H1 (cell line): ENCODE measurements around the gene FMNL2. TPM values are rescaled to one million over a fixed set of nuclear protein-coding genes. Genes with fewer than 3 reads are reported as not detected.

ENCODE experiments used
- EP300 ChIP-seq, 2 experiments: IDR thresholded peaks; 1 replicate in 1 of 2; 2 replicates in 1 of 2; pipeline ENCODE4 v1.6.1; 2011 to 2012; ENCODE audit warnings: low read depth in 2 of 2, low read length in 2 of 2, mild to moderate bottlenecking in 2 of 2, borderline replicate concordance in 1 of 2, inconsistent platforms in 1 of 2, moderate library complexity in 1 of 2
- EZH2 ChIP-seq: fragments of 200-600 bp; sonication (generic); IDR thresholded peaks from 2 replicates; pipeline ENCODE4 v1.7.1; 2012; ENCODE audit warnings: low read depth, mild to moderate bottlenecking, moderate library complexity, low read length, inconsistent platforms; ENCODE audit not compliant: severe bottlenecking
- POLR2AphosphoS5 ChIP-seq: IDR thresholded peaks from 2 replicates; pipeline ENCODE4 v1.6.1; 2011; ENCODE audit warnings: low read depth, low read length
- RAD21 ChIP-seq, 2 experiments: IDR thresholded peaks in 1 of 2; conservative IDR thresholded peaks in 1 of 2; 2 replicates each; pipeline ENCODE4 v1.6.1; 2011; ENCODE audit warnings: low read depth in 2 of 2, low read length in 2 of 2, improper control_type of control experiment in 1 of 2, inconsistent platforms in 1 of 2, mild to moderate bottlenecking in 1 of 2, moderate library complexity in 1 of 2
- SIN3A ChIP-seq, 2 experiments: IDR thresholded peaks in 1 of 2; conservative IDR thresholded peaks in 1 of 2; 2 replicates each; pipeline ENCODE4 v1.6.1; 2011 to 2012; ENCODE audit warnings: low read length in 2 of 2, improper control_type of control experiment in 1 of 2, low read depth in 1 of 2, mild to moderate bottlenecking in 1 of 2
- SIRT6 ChIP-seq: IDR thresholded peaks from one replicate; pipeline ENCODE4 v1.7.1; 2012; ENCODE audit warnings: low read length, inconsistent platforms
- polyA plus RNA-seq, 7 experiments: library from polyadenylated mRNA; depleted of rRNA in 3 of 7; stranded (reverse) in 5 of 7; unstranded in 2 of 7; fragments of >200 nt in 5 of 7; fragments of 200-250 nt in 2 of 7; gene quantifications; 1 replicate in 5 of 7; 2 replicates in 1 of 7; 4 replicates in 1 of 7; pipeline versions ENCODE4 v1.2.1 to v1.2.3, GENCODE V29; 2011 to 2013; ENCODE audit warnings: missing spikeins in 2 of 7, mixed read lengths in 2 of 7
- total RNA-seq: library from RNA; stranded (reverse); fragmentation: NEBNext Ultra II Directional; extraction: Animal tissue kit (Norgen Biotek cat#: 25700); gene quantifications from 2 replicates; pipeline ENCODE4 v1.2.1, GENCODE V29; 2021

Gene FMNL2
- total and polyA plus RNA-seq, 2 of the 8 experiments (the other 6 are each of a cell fraction or from before 2014, with no cell fraction given) = 15.5 to 45.1 TPM

GRCh38 chr2:152347076-152347475 is 12.1 kb downstream of the FMNL2 start (continued):
- TF ChIP-seq POLR2AphosphoS5 (no peak), EP300 (IDR thresholded peaks at IDR 0.05; ENCODE audit: borderline replicate concordance in 1 of 2, low read depth in 2 of 2, low read length in 2 of 2) (no peak), EZH2 (no peak), SIRT6 (no peak), SIN3A (conservative IDR thresholded peaks at IDR 0.05 in 1 of 2, IDR thresholded peaks at IDR 0.05 in 1 of 2; ENCODE audit: low read depth in 1 of 2, low read length in 2 of 2) (no peak), RAD21 (IDR thresholded peaks at IDR 0.05 in 1 of 2, conservative IDR thresholded peaks at IDR 0.05 in 1 of 2; ENCODE audit: low read depth in 2 of 2, low read length in 2 of 2) (no peak)
